Testis (tissue), 3 donors: ENCODE measurements around the gene CDH13. TPM values are rescaled to one million over a fixed set of nuclear protein-coding genes. Genes with fewer than 3 reads are reported as not detected.

Experiments used
- DNase-seq: peaks from one replicate; pipeline ENCODE4 v3.0.0-alpha.2; 2019
- H3K27ac ChIP-seq, 2 donors: fragments of 200-600 bp; sonication (generic); one replicate each; pipeline ENCODE4 v1.5.1; 2019
- H3K27me3 ChIP-seq: fragments of 200-600 bp; sonication (generic); one replicate; pipeline ENCODE4 v1.5.1; 2019
- H3K36me3 ChIP-seq: fragments of 200-600 bp; sonication (generic); one replicate; pipeline ENCODE4 v1.5.1; 2017; ENCODE audit warnings: low read depth; ENCODE audit errors: missing control alignments
- H3K4me1 ChIP-seq: fragments of 200-600 bp; sonication (generic); one replicate; pipeline ENCODE4 v1.5.1; 2019
- H3K4me3 ChIP-seq, 2 donors: fragments of 200-600 bp; sonication (generic); one replicate each; pipeline ENCODE4 v1.5.1; 2017 to 2019
- H3K9me3 ChIP-seq: fragments of 200-600 bp; sonication (generic); one replicate; pipeline ENCODE4 v1.5.1; 2017
- POLR2A ChIP-seq: fragments of 450-650 bp; IDR thresholded peaks from one replicate; pipeline ENCODE4 v1.6.1; 2017; ENCODE audit warnings: antibody characterized with exemption, mild to moderate bottlenecking, moderate library complexity
- WGBS, 2 donors: methylation state at CpG; one replicate each; pipeline ENCODE4 v1.1.5; 2018; 5-methylcytosine and 5-hydroxymethylcytosine counted together
- intact Hi-C: fragments of 100-400 bp; cut with DNase I; formaldehyde crosslinking; loops from one replicate; pipeline ENCODE4 v1.15.1; 2023; ENCODE audit warnings: low total_unique reads
- polyA plus RNA-seq: library from polyadenylated mRNA; stranded (reverse); fragments of 350-450 nt; fragmentation: Illumina TruSeq; extraction: RNeasy Lipid Tissue Mini Kit (QIAGEN cat#74804); gene quantifications from one replicate; pipeline ENCODE4 v1.2.3, GENCODE V29; 2014; ENCODE audit warnings: low read depth, low replicate concordance; ENCODE audit not compliant: insufficient read depth
- total RNA-seq, 2 donors: library from RNA; depleted of rRNA; stranded (reverse); fragments of >200 nt; gene quantifications; one replicate each; pipeline ENCODE4 v1.2.3, GENCODE V29; 2016
- TF ChIP-seq, protein P1 (sequence below), 3 experiments: fragments of 450-650 bp in 2 of 3; fragments of 200-600 bp in 1 of 3; sonication (generic) in 1 of 3; IDR thresholded peaks; one replicate each; pipeline ENCODE4 v1.5.1; 2016 to 2019; ENCODE audit warnings: antibody characterized with exemption in 3 of 3, mild to moderate bottlenecking in 2 of 3, moderate library complexity in 1 of 3

The CDH13 gene
- total and polyA plus RNA-seq, 3 donors from 2014 or later = 1.2 to 11.1 (median 2.0) TPM

DNA sequence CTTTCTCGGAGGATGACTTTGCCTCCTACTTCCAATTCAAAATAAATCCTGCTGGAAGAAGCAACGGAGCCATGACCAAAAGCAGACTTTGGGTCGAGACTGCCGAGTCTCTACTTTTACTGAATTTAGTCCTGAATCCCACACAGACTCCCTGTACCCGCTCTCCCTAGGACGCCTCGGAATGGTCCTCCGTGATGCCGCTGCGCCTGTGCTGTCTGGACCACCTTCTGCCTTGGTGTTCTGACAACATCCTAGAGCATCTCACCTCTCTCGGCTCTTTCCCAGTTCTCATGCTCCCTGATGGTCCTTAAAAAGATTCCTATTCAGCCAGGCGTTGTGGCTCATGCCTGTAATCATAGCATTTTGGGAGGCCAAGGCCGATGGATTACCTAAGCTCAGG is 999.9 kb downstream of the CDH13 start:
- DNase-seq = no peak
- 89 to 93% methylated on average over 13 of the region's 13 CpGs for WGBS, 2 donors
- Histone ChIP-seq H3K27me3 (no peaks in the 10 kb centered on the region), H3K4me1 (no peaks in the 10 kb centered on the region), H3K9me3 (no peaks in the 10 kb centered on the region), H3K27ac (no peak overlapping the region), H3K4me3 (no peak overlapping the region), H3K36me3 (no peaks in the 10 kb centered on the region)
- intact Hi-C loops = no loop called here
- TF ChIP-seq POLR2A = no peak
- TF ChIP-seq, protein P1, sequence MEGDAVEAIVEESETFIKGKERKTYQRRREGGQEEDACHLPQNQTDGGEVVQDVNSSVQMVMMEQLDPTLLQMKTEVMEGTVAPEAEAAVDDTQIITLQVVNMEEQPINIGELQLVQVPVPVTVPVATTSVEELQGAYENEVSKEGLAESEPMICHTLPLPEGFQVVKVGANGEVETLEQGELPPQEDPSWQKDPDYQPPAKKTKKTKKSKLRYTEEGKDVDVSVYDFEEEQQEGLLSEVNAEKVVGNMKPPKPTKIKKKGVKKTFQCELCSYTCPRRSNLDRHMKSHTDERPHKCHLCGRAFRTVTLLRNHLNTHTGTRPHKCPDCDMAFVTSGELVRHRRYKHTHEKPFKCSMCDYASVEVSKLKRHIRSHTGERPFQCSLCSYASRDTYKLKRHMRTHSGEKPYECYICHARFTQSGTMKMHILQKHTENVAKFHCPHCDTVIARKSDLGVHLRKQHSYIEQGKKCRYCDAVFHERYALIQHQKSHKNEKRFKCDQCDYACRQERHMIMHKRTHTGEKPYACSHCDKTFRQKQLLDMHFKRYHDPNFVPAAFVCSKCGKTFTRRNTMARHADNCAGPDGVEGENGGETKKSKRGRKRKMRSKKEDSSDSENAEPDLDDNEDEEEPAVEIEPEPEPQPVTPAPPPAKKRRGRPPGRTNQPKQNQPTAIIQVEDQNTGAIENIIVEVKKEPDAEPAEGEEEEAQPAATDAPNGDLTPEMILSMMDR (IDR thresholded peaks at IDR 0.05) = no peak

DNA sequence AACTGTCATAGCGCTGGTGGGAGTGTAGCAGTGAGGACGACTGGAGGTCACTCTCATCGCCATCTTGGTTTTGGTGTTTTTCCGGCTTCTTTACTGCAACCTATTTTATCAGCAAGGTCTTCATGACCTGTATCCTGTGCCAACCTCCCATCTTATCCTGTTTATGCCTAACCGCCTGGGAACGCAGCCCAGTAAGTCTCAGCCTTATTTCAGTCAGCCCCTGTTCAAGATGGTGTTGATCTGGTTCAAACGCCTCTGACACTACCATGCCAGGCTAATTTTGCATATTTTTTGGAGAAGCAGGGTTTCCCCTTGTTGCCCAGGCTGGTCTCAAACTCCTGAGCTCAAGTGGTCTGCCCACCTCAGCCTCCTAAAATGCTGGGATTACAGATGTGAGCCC is 1001.2 kb downstream of the CDH13 start:
- TF ChIP-seq, protein P1 (IDR thresholded peaks at IDR 0.05) = no peak
- no peak for TF ChIP-seq POLR2A
- H3K4me3 ChIP-seq = no peak overlapping the region
- DNase-seq = no peak
- no peaks in the 10 kb centered on the region for H3K27me3 ChIP-seq
- 86 to 87% methylated on average over 4 to 7 of the region's 7 CpGs for WGBS, 2 donors
- no peaks in the 10 kb centered on the region for H3K4me1 ChIP-seq
- no peaks in the 10 kb centered on the region for H3K36me3 ChIP-seq
- intact Hi-C loops = no loop called here
- no peak overlapping the region for H3K27ac ChIP-seq
- H3K9me3 ChIP-seq = no peaks in the 10 kb centered on the region

DNA sequence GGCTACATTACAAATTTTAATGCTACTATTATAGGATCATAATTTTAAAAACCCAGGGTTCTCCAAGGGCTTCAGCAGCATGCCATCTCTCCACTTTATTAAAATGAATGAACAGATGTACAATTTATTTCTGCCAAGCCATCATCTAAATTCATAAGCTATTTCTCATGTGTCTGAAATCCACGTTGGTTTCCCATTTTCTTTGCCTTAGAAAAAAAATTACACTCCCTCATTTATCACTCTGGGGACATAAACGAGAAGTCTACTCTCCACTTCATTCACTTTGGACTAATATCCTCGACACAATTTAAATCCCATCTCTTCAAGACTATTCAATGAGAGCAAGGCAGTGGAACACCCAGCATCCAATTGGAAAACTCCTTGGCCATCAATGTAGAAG is 1002.7 kb downstream of the CDH13 start:
- no peaks in the 10 kb centered on the region for H3K9me3 ChIP-seq
- 68 to 81% methylated on average over 3 of the region's 3 CpGs for WGBS, 2 donors

DNA sequence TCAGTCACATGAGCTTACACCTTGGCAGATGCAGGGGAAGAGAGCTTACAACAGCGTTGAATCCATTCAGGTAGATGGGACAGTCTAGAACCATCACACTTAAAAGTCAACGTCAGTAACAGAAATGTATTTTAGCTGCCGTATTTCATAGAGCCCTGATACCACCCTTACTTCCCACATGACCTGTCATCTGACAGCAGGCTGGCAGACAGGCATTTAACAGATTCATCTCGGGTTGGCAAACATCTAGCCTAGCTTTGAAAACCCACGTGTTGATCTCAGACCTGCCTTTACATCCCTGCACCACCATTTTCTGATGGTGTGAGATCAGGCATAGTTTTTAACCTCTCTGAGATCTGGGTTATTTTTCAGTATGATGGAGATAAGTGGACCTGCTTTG is 1003.1 kb downstream of the CDH13 start:
- WGBS, 2 donors = 83 to 87% methylated on average over 5 of the region's 5 CpGs
- Histone ChIP-seq H3K4me1 (no peaks in the 10 kb centered on the region), H3K27me3 (no peaks in the 10 kb centered on the region), H3K27ac (no peak overlapping the region), H3K9me3 (no peaks in the 10 kb centered on the region), H3K4me3 (no peak overlapping the region), H3K36me3 (no peaks in the 10 kb centered on the region)
- DNase-seq = no peak
- intact Hi-C loops = no loop called here
- TF ChIP-seq, protein P1 (IDR thresholded peaks at IDR 0.05) = no peak
- TF ChIP-seq POLR2A = no peak

More for the DNA sequence above, 1002.7 kb downstream of the CDH13 start:
- H3K27me3 ChIP-seq = no peaks in the 10 kb centered on the region
- no peaks in the 10 kb centered on the region for H3K4me1 ChIP-seq
- no peak overlapping the region for H3K27ac ChIP-seq
- TF ChIP-seq, protein P1 (IDR thresholded peaks at IDR 0.05) = no peak
- TF ChIP-seq POLR2A = no peak
- DNase-seq = no peak
- intact Hi-C loops = no loop called here
- no peak overlapping the region for H3K4me3 ChIP-seq
- no peaks in the 10 kb centered on the region for H3K36me3 ChIP-seq

DNA sequence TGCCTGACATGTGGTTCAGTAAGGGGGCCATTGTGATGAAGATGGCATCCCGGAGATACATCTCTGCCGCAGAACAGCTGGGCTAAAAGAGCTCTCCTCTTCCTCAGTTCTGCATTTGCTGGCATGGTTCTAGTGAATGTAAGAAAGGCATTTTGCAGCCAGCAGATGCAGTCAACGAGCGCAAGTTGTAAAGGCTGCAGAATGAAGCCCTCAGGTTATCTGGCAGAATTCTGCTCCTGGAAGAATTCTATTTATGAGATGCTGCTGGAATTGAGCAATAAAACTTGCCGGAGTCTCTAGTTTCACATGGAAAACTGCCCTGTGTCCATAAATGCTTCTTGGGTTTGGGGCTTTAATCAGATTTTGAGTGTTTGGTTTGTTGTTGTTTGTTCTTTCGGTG is 1004.2 kb downstream of the CDH13 start:
- H3K4me3 ChIP-seq = no peak overlapping the region
- intact Hi-C loops = no loop called here
- WGBS, 2 donors = 71 to 81% methylated on average over 6 of the region's 6 CpGs
- H3K27me3 ChIP-seq = no peaks in the 10 kb centered on the region
- no peaks in the 10 kb centered on the region for H3K36me3 ChIP-seq
- no peaks in the 10 kb centered on the region for H3K4me1 ChIP-seq
- TF ChIP-seq POLR2A = no peak
- TF ChIP-seq, protein P1 (IDR thresholded peaks at IDR 0.05) = no peak
- no peak for DNase-seq
- H3K27ac ChIP-seq = no peak overlapping the region
- no peaks in the 10 kb centered on the region for H3K9me3 ChIP-seq
